ENCODE data around the gene EVX2. TPM values are rescaled to one million over a fixed set of nuclear protein-coding genes. Genes with fewer than 3 reads are reported as not detected.

The EVX2 gene
- total RNA-seq, 1 donor from 2014 or later: not detected

GRCh38 chr2:176080540-176081375, 3.0 kb downstream of the EVX2 start:
- peak overlapping the region; percentile 37 for H2AFZ ChIP-seq (replicated peaks)
- no peak overlapping the region for H3K27ac ChIP-seq
- Mint-ChIP-seq H3K9me3 (no peaks in the 10 kb centered on the region), H3K4me3 (peak overlapping the region; percentile 80), H3K4me1 (peaks cover 17% of the 10 kb centered on the region), H3K36me3 (no peaks in the 10 kb centered on the region), H3K27ac (no peak overlapping the region), H3K27me3 (ENCODE audit: insufficient read depth, low read depth) (peaks cover 82% of the 10 kb centered on the region)
- no peak overlapping the region for H3K9ac ChIP-seq
- H3K79me2 ChIP-seq (ENCODE audit: low read depth): no peaks in the 10 kb centered on the region
- TF ChIP-seq EZH2 (IDR thresholded peaks at IDR 0.05) (peak; percentile 76), EZH2phosphoT487 (IDR thresholded peaks at IDR 0.05) (peak; percentile 89)
- TF ChIP-seq, protein P1, sequence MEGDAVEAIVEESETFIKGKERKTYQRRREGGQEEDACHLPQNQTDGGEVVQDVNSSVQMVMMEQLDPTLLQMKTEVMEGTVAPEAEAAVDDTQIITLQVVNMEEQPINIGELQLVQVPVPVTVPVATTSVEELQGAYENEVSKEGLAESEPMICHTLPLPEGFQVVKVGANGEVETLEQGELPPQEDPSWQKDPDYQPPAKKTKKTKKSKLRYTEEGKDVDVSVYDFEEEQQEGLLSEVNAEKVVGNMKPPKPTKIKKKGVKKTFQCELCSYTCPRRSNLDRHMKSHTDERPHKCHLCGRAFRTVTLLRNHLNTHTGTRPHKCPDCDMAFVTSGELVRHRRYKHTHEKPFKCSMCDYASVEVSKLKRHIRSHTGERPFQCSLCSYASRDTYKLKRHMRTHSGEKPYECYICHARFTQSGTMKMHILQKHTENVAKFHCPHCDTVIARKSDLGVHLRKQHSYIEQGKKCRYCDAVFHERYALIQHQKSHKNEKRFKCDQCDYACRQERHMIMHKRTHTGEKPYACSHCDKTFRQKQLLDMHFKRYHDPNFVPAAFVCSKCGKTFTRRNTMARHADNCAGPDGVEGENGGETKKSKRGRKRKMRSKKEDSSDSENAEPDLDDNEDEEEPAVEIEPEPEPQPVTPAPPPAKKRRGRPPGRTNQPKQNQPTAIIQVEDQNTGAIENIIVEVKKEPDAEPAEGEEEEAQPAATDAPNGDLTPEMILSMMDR (IDR thresholded peaks at IDR 0.05): no peak
- H3K27me3 ChIP-seq: peaks cover 100% of the 10 kb centered on the region
- peaks cover 20% of the 10 kb centered on the region for H3F3A ChIP-seq (ENCODE audit: low read depth)
- H3K9me3 ChIP-seq (ENCODE audit: low read depth): no peaks in the 10 kb centered on the region
- H3K4me2 ChIP-seq: peak overlapping the region; percentile 70
- peaks cover 81% of the 10 kb centered on the region for H4K20me1 ChIP-seq (ENCODE audit: low read depth)
- peaks cover 7% of the 10 kb centered on the region for H3K4me1 ChIP-seq
- H3K4me3 ChIP-seq: peak overlapping the region; percentile 30
- no peak for DNase-seq (ENCODE audit: low spot score)
- H3K36me3 ChIP-seq: no peaks in the 10 kb centered on the region

GRCh38 chr2:176079831-176080539, 3.8 kb downstream of the EVX2 start:
- H3K79me2 ChIP-seq (ENCODE audit: low read depth): no peaks in the 10 kb centered on the region
- peak; percentile 94 for DNase-seq (ENCODE audit: low spot score)
- no peak overlapping the region for H2AFZ ChIP-seq (replicated peaks)
- H3K27me3 ChIP-seq: peaks cover 100% of the 10 kb centered on the region
- H3K36me3 Mint-ChIP-seq: no peaks in the 10 kb centered on the region
- no peak overlapping the region for H3K27ac Mint-ChIP-seq
- TF ChIP-seq, protein P1 (IDR thresholded peaks at IDR 0.05): peak; percentile 96
- TF ChIP-seq EZH2 (IDR thresholded peaks at IDR 0.05) (no peak), EZH2phosphoT487 (IDR thresholded peaks at IDR 0.05) (peak; percentile 5)
- peaks cover 17% of the 10 kb centered on the region for H3K4me1 Mint-ChIP-seq
- no peak overlapping the region for H3K9ac ChIP-seq
- H3K4me3 ChIP-seq: peak overlapping the region; percentile 40
- H3K36me3 ChIP-seq: no peaks in the 10 kb centered on the region
- H4K20me1 ChIP-seq (ENCODE audit: low read depth): peaks cover 76% of the 10 kb centered on the region
- H3K27ac ChIP-seq: no peak overlapping the region
- H3F3A ChIP-seq (ENCODE audit: low read depth): peaks cover 21% of the 10 kb centered on the region
- H3K4me2 ChIP-seq: peak overlapping the region; percentile 70
- H3K9me3 ChIP-seq (ENCODE audit: low read depth): no peaks in the 10 kb centered on the region
- H3K9me3 Mint-ChIP-seq: no peaks in the 10 kb centered on the region
- H3K27me3 Mint-ChIP-seq (ENCODE audit: insufficient read depth, low read depth): peaks cover 82% of the 10 kb centered on the region
- peaks cover 7% of the 10 kb centered on the region for H3K4me1 ChIP-seq
- H3K4me3 Mint-ChIP-seq: peak overlapping the region; percentile 62

- peaks cover 82% of the 10 kb centered on the region for H3K27me3 Mint-ChIP-seq (ENCODE audit: insufficient read depth, low read depth)
- peak; percentile 92 for TF ChIP-seq EZH2phosphoT487 (IDR thresholded peaks at IDR 0.05)
- TF ChIP-seq, protein P1 (IDR thresholded peaks at IDR 0.05): no peak
- peak; percentile 95 for TF ChIP-seq EZH2 (IDR thresholded peaks at IDR 0.05)
- H2AFZ ChIP-seq (replicated peaks): peak overlapping the region; percentile 53
Observed at GRCh38 chr2:176079285-176079830, 4.4 kb downstream of the EVX2 start.

More at GRCh38 chr2:176079285-176079830, 4.4 kb downstream of the EVX2 start:
- no peaks in the 10 kb centered on the region for H3K79me2 ChIP-seq (ENCODE audit: low read depth)
- no peaks in the 10 kb centered on the region for H3K9me3 Mint-ChIP-seq
- H3K4me3 ChIP-seq: peak overlapping the region; percentile 40
- H3K4me1 ChIP-seq: peaks cover 7% of the 10 kb centered on the region
- peak overlapping the region; percentile 61 for H3K4me2 ChIP-seq
- H3K27ac ChIP-seq: no peak overlapping the region
- peaks cover 17% of the 10 kb centered on the region for H3K4me1 Mint-ChIP-seq
- peak overlapping the region; percentile 62 for H3K4me3 Mint-ChIP-seq
- no peak overlapping the region for H3K27ac Mint-ChIP-seq
- no peaks in the 10 kb centered on the region for H3K36me3 Mint-ChIP-seq
- no peaks in the 10 kb centered on the region for H3K9me3 ChIP-seq (ENCODE audit: low read depth)
- H4K20me1 ChIP-seq (ENCODE audit: low read depth): peaks cover 76% of the 10 kb centered on the region
- H3K27me3 ChIP-seq: peaks cover 100% of the 10 kb centered on the region
- no peaks in the 10 kb centered on the region for H3K36me3 ChIP-seq
- peaks cover 23% of the 10 kb centered on the region for H3F3A ChIP-seq (ENCODE audit: low read depth)
- peak; percentile 62 for DNase-seq (ENCODE audit: low spot score)
- H3K9ac ChIP-seq: no peak overlapping the region

All from neural progenitor cell (in vitro differentiated cells).